Upper lobe of left lung (tissue), 6 donors: ENCODE results near the gene CNGA1. TPM values are rescaled to one million over a fixed set of nuclear protein-coding genes. Genes with fewer than 3 reads are reported as not detected.
"Not testable (repeated sequence)": the region's sequence is repeated elsewhere in the genome, so short reads cannot be mapped to it uniquely, and the experiment has no call there.

Experiments
- ATAC-seq, 2 donors: fragments of 200-7000 bp; cut with Tn5 transposase; one replicate each; pipeline ENCODE4 v1.9.1; 2022; ENCODE audit warnings: mild to moderate bottlenecking in 2 of 2, moderate library complexity in 2 of 2; ENCODE audit not compliant: low FRiP score in 2 of 2
- DNase-seq, 2 donors: peaks; one replicate each; pipeline ENCODE4 v3.0.0-alpha.2; 2019 to 2020
- H3K27ac ChIP-seq, 4 donors: fragments of 200-600 bp; sonication (generic); one replicate each; pipeline ENCODE4 v1.5.1; 2016 to 2019
- H3K27me3 ChIP-seq, 4 donors: fragments of 200-600 bp; sonication (generic); one replicate each; pipeline ENCODE4 v1.5.1; 2017 to 2019
- H3K36me3 ChIP-seq, 4 donors: fragments of 200-600 bp; sonication (generic); one replicate each; pipeline ENCODE4 v1.5.1; 2016 to 2019
- H3K4me1 ChIP-seq, 4 donors: fragments of 200-600 bp; sonication (generic); one replicate each; pipeline ENCODE4 v1.5.1; 2018 to 2019
- H3K4me3 ChIP-seq, 4 donors: fragments of 200-600 bp; sonication (generic); one replicate each; pipeline ENCODE4 v1.5.1; 2017 to 2019; ENCODE audit warnings: mild to moderate bottlenecking in 2 of 4, moderate library complexity in 1 of 4
- H3K9me3 ChIP-seq, 4 donors: fragments of 200-600 bp; sonication (generic); one replicate each; pipeline ENCODE4 v1.5.1; 2018 to 2019
- CTCF ChIP-seq, 6 experiments: fragments of 450-650 bp in 4 of 6; fragments of 200-600 bp in 2 of 6; sonication (generic) in 2 of 6; IDR thresholded peaks; one replicate each; pipeline ENCODE4 v1.5.1; 2016 to 2019; ENCODE audit warnings: antibody characterized with exemption in 6 of 6
- EP300 ChIP-seq, 4 donors: sonication (generic); formaldehyde crosslinking; IDR thresholded peaks; one replicate each; pipeline ENCODE4 v1.5.1; 2017; ENCODE audit warnings: antibody characterized with exemption in 4 of 4, control low read depth in 2 of 4
- POLR2A ChIP-seq, 4 donors: fragments of 450-650 bp; IDR thresholded peaks; one replicate each; pipeline ENCODE4 v1.5.1; 2016 to 2017; ENCODE audit warnings: antibody characterized with exemption in 4 of 4, mild to moderate bottlenecking in 2 of 4
- POLR2AphosphoS5 ChIP-seq, 2 donors: sonication (generic); formaldehyde crosslinking; IDR thresholded peaks; one replicate each; pipeline ENCODE4 v1.5.1; 2017; ENCODE audit warnings: antibody characterized with exemption in 2 of 2
- WGBS, 2 donors: methylation state at CpG; one replicate each; pipeline ENCODE4 v1.1.5; 2017 to 2018; 5-methylcytosine and 5-hydroxymethylcytosine counted together
- total RNA-seq, 6 donors: library from RNA; depleted of rRNA in 4 of 6; stranded (reverse); fragments of >200 nt in 4 of 6; gene quantifications; one replicate each; pipeline versions ENCODE4 v1.1.0 to v1.2.1, GENCODE V29; 2016 to 2021
- donor health status: DM: no; HTN: no; CAD: no; lungs with moderate emphysema.
- donor health status: DM: no; HTN: yes; CAD: no; lungs with severe emphysema.

CNGA1 gene
- total RNA-seq, 6 donors from 2014 or later = 0.20 to 0.91 (median 0.69) TPM; not detected in 3

- peaks cover 6 to 19% (median 15%) of the 10 kb centered on the region in 4 donors for H3K4me1 ChIP-seq
- no peaks in the 10 kb centered on the region for H3K36me3 ChIP-seq
- 1 to 2% methylated on average over 8 to 15 of the region's 35 CpGs for WGBS, 2 donors
- TF ChIP-seq POLR2A (IDR thresholded peaks at IDR 0.05) = no peak
- no peak for TF ChIP-seq EP300 (IDR thresholded peaks at IDR 0.05)
- no peak for TF ChIP-seq POLR2AphosphoS5 (IDR thresholded peaks at IDR 0.05)
- TF ChIP-seq CTCF (IDR thresholded peaks at IDR 0.05) = no peak
- peak overlapping the region in 1 of 4 donors; percentile 55 for H3K27ac ChIP-seq
- ATAC-seq (peak; percentile 57 to 73), DNase-seq (peak; percentile 34 to 88)
- peaks cover 0 to 6% (median 0%) of the 10 kb centered on the region in 4 donors for H3K27me3 ChIP-seq
- peak overlapping the region; percentile 40 to 67 (median 50) for H3K4me3 ChIP-seq
- H3K9me3 ChIP-seq = no peaks in the 10 kb centered on the region
These were observed 659 bp upstream of the CNGA1 start for GRCh38 chr4:48017108-48017571.

- peak overlapping the region in 2 of 4 donors; percentile 54 to 67 for H3K4me3 ChIP-seq
- peaks cover 0 to 6% (median 0%) of the 10 kb centered on the region in 4 donors for H3K27me3 ChIP-seq
- DNase-seq (no peak), ATAC-seq (no peak)
- peaks cover 6 to 19% (median 15%) of the 10 kb centered on the region in 4 donors for H3K4me1 ChIP-seq
- TF ChIP-seq POLR2A (IDR thresholded peaks at IDR 0.05) = no peak
- TF ChIP-seq POLR2AphosphoS5 (IDR thresholded peaks at IDR 0.05) = no peak
- TF ChIP-seq CTCF (IDR thresholded peaks at IDR 0.05) = no peak
- TF ChIP-seq EP300 (IDR thresholded peaks at IDR 0.05) = no peak
- H3K36me3 ChIP-seq = no peaks in the 10 kb centered on the region
- no peaks in the 10 kb centered on the region for H3K9me3 ChIP-seq
- 92% methylated on average over 5 of the region's 5 CpGs for WGBS, 2 donors
- H3K27ac ChIP-seq = no peak overlapping the region
These were observed 803 bp downstream of the CNGA1 start for GRCh38 chr4:48015678-48016077.

- 85 to 87% methylated on average over 4 of the region's 4 CpGs for WGBS, 2 donors
- peaks cover 6 to 19% (median 15%) of the 10 kb centered on the region in 4 donors for H3K4me1 ChIP-seq
- H3K27ac ChIP-seq = no peak overlapping the region
- no peak overlapping the region for H3K4me3 ChIP-seq
- no peaks in the 10 kb centered on the region for H3K36me3 ChIP-seq
- no peaks in the 10 kb centered on the region for H3K9me3 ChIP-seq
- ATAC-seq = no peak
- DNase-seq = no peak
- TF ChIP-seq POLR2AphosphoS5 (IDR thresholded peaks at IDR 0.05) = no peak
- TF ChIP-seq EP300 (IDR thresholded peaks at IDR 0.05) = no peak
- TF ChIP-seq POLR2A (IDR thresholded peaks at IDR 0.05) = no peak
- no peak for TF ChIP-seq CTCF (IDR thresholded peaks at IDR 0.05)
- peaks cover 0 to 6% (median 0%) of the 10 kb centered on the region in 4 donors for H3K27me3 ChIP-seq
These were observed 1.3 kb downstream of the CNGA1 start for GRCh38 chr4:48015216-48015615.

- 33 to 60% methylated on average over 3 of the region's 3 CpGs for WGBS, 2 donors
- peaks cover 6 to 19% (median 15%) of the 10 kb centered on the region in 4 donors for H3K4me1 ChIP-seq
- ATAC-seq (no peak), DNase-seq (no peak)
- no peaks in the 10 kb centered on the region for H3K9me3 ChIP-seq
- no peak overlapping the region for H3K4me3 ChIP-seq
- no peak overlapping the region for H3K27ac ChIP-seq
- TF ChIP-seq POLR2AphosphoS5 (IDR thresholded peaks at IDR 0.05) = no peak
- TF ChIP-seq EP300 (IDR thresholded peaks at IDR 0.05) = no peak
- no peak for TF ChIP-seq POLR2A (IDR thresholded peaks at IDR 0.05)
- TF ChIP-seq CTCF (IDR thresholded peaks at IDR 0.05) = no peak
- H3K36me3 ChIP-seq = no peaks in the 10 kb centered on the region
- H3K27me3 ChIP-seq = peaks cover 0 to 6% (median 0%) of the 10 kb centered on the region in 4 donors
These were observed 3.7 kb downstream of the CNGA1 start for GRCh38 chr4:48012824-48013223.

- WGBS, 2 donors = 93 to 94% methylated on average over 4 of the region's 4 CpGs
- Histone ChIP-seq H3K27me3 (peaks cover 0 to 2% (median 0%) of the 10 kb centered on the region in 4 donors), H3K36me3 (no peaks in the 10 kb centered on the region), H3K4me3 (no peak overlapping the region), H3K4me1 (peaks cover under 1 to 11% (median 6%) of the 10 kb centered on the region in 4 donors), H3K9me3 (peaks cover 0 to under 1% (median 0%) of the 10 kb centered on the region in 4 donors), H3K27ac (no peak overlapping the region)
- no peak for TF ChIP-seq POLR2AphosphoS5 (IDR thresholded peaks at IDR 0.05)
- TF ChIP-seq EP300 (IDR thresholded peaks at IDR 0.05) = no peak
- TF ChIP-seq POLR2A (IDR thresholded peaks at IDR 0.05) = no peak
- TF ChIP-seq CTCF (IDR thresholded peaks at IDR 0.05) = no peak
- ATAC-seq (no peak), DNase-seq (no peak)
These were observed 4.8 kb downstream of the CNGA1 start for GRCh38 chr4:48011722-48012121.

GRCh38 chr4:48010906-48011305 is 5.6 kb downstream of the CNGA1 start:
- not testable (repeated sequence) for H3K36me3 ChIP-seq, DNase-seq, H3K4me3 ChIP-seq, H3K9me3 ChIP-seq, H3K27me3 ChIP-seq, ATAC-seq, H3K4me1 ChIP-seq, H3K27ac ChIP-seq
- WGBS, 2 donors = 76 to 97% methylated on average over 6 of the region's 6 CpGs
